GM12875 (cell line): ENCODE measurements around the gene DNAH5.

Source experiments
- H3K4me3 ChIP-seq: one replicate; pipeline ENCODE4 v1.5.1; 2011; ENCODE audit warnings: low read depth, low read length, control low read depth
- CTCF ChIP-seq: IDR thresholded peaks from 2 replicates; pipeline ENCODE4 v1.5.1; 2011; ENCODE audit warnings: low read depth, mild to moderate bottlenecking, control low read depth, inconsistent platforms, low read length, moderate library complexity, borderline replicate concordance; ENCODE audit not compliant: insufficient read depth

Gene DNAH5

GRCh38 chr5:13910201-13910600 is 34.3 kb downstream of the DNAH5 start:
- no peak for TF ChIP-seq CTCF
- no peak overlapping the region for H3K4me3 ChIP-seq

- TF ChIP-seq CTCF, result no peak
- no peak overlapping the region for H3K4me3 ChIP-seq
Measured at GRCh38 chr5:13909271-13909670, 35.2 kb downstream of the DNAH5 start.

- H3K4me3 ChIP-seq, result no peak overlapping the region
- no peak for TF ChIP-seq CTCF
Measured at GRCh38 chr5:13898569-13898968, 45.9 kb downstream of the DNAH5 start.

- no peak overlapping the region for H3K4me3 ChIP-seq
- no peak for TF ChIP-seq CTCF
Measured at GRCh38 chr5:13878357-13878756, 66.1 kb downstream of the DNAH5 start.

- no peak for TF ChIP-seq CTCF
- no peak overlapping the region for H3K4me3 ChIP-seq
Measured at GRCh38 chr5:13866792-13867191, 77.7 kb downstream of the DNAH5 start.

- no peak overlapping the region for H3K4me3 ChIP-seq
- TF ChIP-seq CTCF, result no peak
Measured at GRCh38 chr5:13865312-13865711, 79.2 kb downstream of the DNAH5 start.

GRCh38 chr5:13860146-13860545 is 84.3 kb downstream of the DNAH5 start:
- no peak for TF ChIP-seq CTCF
- no peak overlapping the region for H3K4me3 ChIP-seq
